ENCODE data around the gene FAM163A. TPM values are rescaled to one million over a fixed set of nuclear protein-coding genes. Genes with fewer than 3 reads are reported as not detected.

The FAM163A gene
- total and polyA plus RNA-seq, 9 of the 15 experiments (the other 6 are each of a cell fraction or from before 2014, with no cell fraction given) = not detected

- TF ChIP-seq, protein P1, sequence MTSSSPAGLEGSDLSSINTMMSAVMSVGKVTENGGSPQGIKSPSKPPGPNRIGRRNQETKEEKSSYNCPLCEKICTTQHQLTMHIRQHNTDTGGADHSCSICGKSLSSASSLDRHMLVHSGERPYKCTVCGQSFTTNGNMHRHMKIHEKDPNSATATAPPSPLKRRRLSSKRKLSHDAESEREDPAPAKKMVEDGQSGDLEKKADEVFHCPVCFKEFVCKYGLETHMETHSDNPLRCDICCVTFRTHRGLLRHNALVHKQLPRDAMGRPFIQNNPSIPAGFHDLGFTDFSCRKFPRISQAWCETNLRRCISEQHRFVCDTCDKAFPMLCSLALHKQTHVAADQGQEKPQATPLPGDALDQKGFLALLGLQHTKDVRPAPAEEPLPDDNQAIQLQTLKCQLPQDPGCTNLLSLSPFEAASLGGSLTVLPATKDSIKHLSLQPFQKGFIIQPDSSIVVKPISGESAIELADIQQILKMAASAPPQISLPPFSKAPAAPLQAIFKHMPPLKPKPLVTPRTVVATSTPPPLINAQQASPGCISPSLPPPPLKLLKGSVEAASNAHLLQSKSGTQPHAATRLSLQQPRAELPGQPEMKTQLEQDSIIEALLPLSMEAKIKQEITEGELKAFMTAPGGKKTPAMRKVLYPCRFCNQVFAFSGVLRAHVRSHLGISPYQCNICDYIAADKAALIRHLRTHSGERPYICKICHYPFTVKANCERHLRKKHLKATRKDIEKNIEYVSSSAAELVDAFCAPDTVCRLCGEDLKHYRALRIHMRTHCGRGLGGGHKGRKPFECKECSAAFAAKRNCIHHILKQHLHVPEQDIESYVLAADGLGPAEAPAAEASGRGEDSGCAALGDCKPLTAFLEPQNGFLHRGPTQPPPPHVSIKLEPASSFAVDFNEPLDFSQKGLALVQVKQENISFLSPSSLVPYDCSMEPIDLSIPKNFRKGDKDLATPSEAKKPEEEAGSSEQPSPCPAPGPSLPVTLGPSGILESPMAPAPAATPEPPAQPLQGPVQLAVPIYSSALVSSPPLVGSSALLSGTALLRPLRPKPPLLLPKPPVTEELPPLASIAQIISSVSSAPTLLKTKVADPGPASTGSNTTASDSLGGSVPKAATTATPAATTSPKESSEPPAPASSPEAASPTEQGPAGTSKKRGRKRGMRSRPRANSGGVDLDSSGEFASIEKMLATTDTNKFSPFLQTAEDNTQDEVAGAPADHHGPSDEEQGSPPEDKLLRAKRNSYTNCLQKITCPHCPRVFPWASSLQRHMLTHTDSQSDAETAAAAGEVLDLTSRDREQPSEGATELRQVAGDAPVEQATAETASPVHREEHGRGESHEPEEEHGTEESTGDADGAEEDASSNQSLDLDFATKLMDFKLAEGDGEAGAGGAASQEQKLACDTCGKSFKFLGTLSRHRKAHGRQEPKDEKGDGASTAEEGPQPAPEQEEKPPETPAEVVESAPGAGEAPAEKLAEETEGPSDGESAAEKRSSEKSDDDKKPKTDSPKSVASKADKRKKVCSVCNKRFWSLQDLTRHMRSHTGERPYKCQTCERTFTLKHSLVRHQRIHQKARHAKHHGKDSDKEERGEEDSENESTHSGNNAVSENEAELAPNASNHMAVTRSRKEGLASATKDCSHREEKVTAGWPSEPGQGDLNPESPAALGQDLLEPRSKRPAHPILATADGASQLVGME (CRISPR knock-in tag; IDR thresholded peaks at IDR 0.05) = no peak
- TF ChIP-seq REST (IDR thresholded peaks at IDR 0.05; ENCODE audit: borderline replicate concordance) (no peak), REST (CRISPR knock-in tag; IDR thresholded peaks at IDR 0.05; ENCODE audit: low read depth) (no peak), ZNF707 (CRISPR knock-in tag; conservative IDR thresholded peaks at IDR 0.05) (no peak), CBFA2T2 (conservative IDR thresholded peaks at IDR 0.05) (peak; percentile 25; the same call in 1 of the 2 replicates), FUS (optimal IDR thresholded peaks at IDR 0.05; ENCODE audit: low read depth, low read length) (no peak), JUND (IDR thresholded peaks at IDR 0.05; ENCODE audit: borderline replicate concordance, low read depth, low read length) (peak; percentile 94), JUND (tag; IDR thresholded peaks at IDR 0.05; ENCODE audit: borderline replicate concordance, low read depth, low read length) (peak; percentile 94; the same call in 2 of the 3 replicates)
- TF ChIP-seq, protein P2, sequence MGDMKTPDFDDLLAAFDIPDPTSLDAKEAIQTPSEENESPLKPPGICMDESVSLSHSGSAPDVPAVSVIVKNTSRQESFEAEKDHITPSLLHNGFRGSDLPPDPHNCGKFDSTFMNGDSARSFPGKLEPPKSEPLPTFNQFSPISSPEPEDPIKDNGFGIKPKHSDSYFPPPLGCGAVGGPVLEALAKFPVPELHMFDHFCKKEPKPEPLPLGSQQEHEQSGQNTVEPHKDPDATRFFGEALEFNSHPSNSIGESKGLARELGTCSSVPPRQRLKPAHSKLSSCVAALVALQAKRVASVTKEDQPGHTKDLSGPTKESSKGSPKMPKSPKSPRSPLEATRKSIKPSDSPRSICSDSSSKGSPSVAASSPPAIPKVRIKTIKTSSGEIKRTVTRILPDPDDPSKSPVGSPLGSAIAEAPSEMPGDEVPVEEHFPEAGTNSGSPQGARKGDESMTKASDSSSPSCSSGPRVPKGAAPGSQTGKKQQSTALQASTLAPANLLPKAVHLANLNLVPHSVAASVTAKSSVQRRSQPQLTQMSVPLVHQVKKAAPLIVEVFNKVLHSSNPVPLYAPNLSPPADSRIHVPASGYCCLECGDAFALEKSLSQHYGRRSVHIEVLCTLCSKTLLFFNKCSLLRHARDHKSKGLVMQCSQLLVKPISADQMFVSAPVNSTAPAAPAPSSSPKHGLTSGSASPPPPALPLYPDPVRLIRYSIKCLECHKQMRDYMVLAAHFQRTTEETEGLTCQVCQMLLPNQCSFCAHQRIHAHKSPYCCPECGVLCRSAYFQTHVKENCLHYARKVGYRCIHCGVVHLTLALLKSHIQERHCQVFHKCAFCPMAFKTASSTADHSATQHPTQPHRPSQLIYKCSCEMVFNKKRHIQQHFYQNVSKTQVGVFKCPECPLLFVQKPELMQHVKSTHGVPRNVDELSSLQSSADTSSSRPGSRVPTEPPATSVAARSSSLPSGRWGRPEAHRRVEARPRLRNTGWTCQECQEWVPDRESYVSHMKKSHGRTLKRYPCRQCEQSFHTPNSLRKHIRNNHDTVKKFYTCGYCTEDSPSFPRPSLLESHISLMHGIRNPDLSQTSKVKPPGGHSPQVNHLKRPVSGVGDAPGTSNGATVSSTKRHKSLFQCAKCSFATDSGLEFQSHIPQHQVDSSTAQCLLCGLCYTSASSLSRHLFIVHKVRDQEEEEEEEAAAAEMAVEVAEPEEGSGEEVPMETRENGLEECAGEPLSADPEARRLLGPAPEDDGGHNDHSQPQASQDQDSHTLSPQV (IDR thresholded peaks at IDR 0.05) = no peak; the same call in 1 of the 2 replicates
These were observed 75.7 kb downstream of the FAM163A start (continued) for GRCh38 chr1:179818743-179819173.
